Gastrocnemius medialis (tissue), 4 donors: Measurements from ENCODE around the gene ARHGEF11.

ENCODE experiments used
- CTCF ChIP-seq, 5 experiments: fragments of 450-650 bp in 3 of 5; fragments of 200-600 bp in 2 of 5; sonication (generic) in 2 of 5; IDR thresholded peaks in 4 of 5; conservative IDR thresholded peaks in 1 of 5; 1 replicate in 4 of 5; 2 replicates in 1 of 5; pipeline ENCODE4 v1.5.1; 2016 to 2019; ENCODE audit warnings: antibody characterized with exemption in 5 of 5, mild to moderate bottlenecking in 3 of 5, moderate library complexity in 3 of 5
- POLR2A ChIP-seq, 2 donors: fragments of 450-650 bp; IDR thresholded peaks; one replicate each; pipeline ENCODE4 v1.6.1; 2017; ENCODE audit warnings: antibody characterized with exemption in 2 of 2, mild to moderate bottlenecking in 2 of 2, moderate library complexity in 2 of 2

GRCh38 chr1:157032303-157032702 is 13.2 kb downstream of the ARHGEF11 start:
- TF ChIP-seq CTCF (IDR thresholded peaks at IDR 0.05 in 4 of 5, conservative IDR thresholded peaks at IDR 0.05 in 1 of 5) (no peak), POLR2A (IDR thresholded peaks at IDR 0.05) (no peak)
